ENCODE results near the gene EFCAB11.

GRCh38 chr14:89858089-89858488 lies 96.4 kb downstream of the EFCAB11 start:
- TF ChIP-seq CTCF (IDR thresholded peaks at IDR 0.05), result no peak
- no peak for TF ChIP-seq POLR2A (IDR thresholded peaks at IDR 0.05)

All from gastroesophageal sphincter (tissue), 3 donors.